ENCODE data around the gene DUOX2. TPM values are rescaled to one million over a fixed set of nuclear protein-coding genes. Genes with fewer than 3 reads are reported as not detected.

Gene DUOX2
- polyA plus RNA-seq, 1 experiment, result not detected

- ChIA-PET POLR2A (no interaction called here), CTCF (interaction anchor here (1.6 to 3.4 kb wide), 2 partner anchors 11 kb away, joined by 10 to 29 read pairs; no protein-coding TSS in a partner anchor)
- no peaks in the 10 kb centered on the region for H3K36me3 ChIP-seq (ENCODE audit: control insufficient read depth, insufficient read depth, low read length)
- TF ChIP-seq CTCF (IDR thresholded peaks at IDR 0.05; ENCODE audit: insufficient read depth, low read depth, low read length), result no peak
- H3K4me3 ChIP-seq (ENCODE audit: low read depth, low read length), result no peak overlapping the region
- DNase-seq (ENCODE audit: low read depth), result no peak
- peaks cover 52% of the 10 kb centered on the region for H3K27me3 ChIP-seq (ENCODE audit: control insufficient read depth, insufficient read depth, low read length)
Measured at GRCh38 chr15:45115312-45115820, 1.4 kb upstream of the DUOX2 start.

GRCh38 chr15:45114751-45115085, 746 bp upstream of the DUOX2 start:
- CTCF ChIA-PET, result interaction anchor here (1.6 kb wide), 1 partner anchor 11 kb away, joined by 10 read pairs; no protein-coding TSS in a partner anchor
- no peak for DNase-seq (ENCODE audit: low read depth)
- no peaks in the 10 kb centered on the region for H3K36me3 ChIP-seq (ENCODE audit: control insufficient read depth, insufficient read depth, low read length)
- POLR2A ChIA-PET, result no interaction called here
- H3K4me3 ChIP-seq (ENCODE audit: low read depth, low read length), result no peak overlapping the region
- peaks cover 58% of the 10 kb centered on the region for H3K27me3 ChIP-seq (ENCODE audit: control insufficient read depth, insufficient read depth, low read length)
- TF ChIP-seq CTCF (IDR thresholded peaks at IDR 0.05; ENCODE audit: insufficient read depth, low read depth, low read length), result no peak

GRCh38 chr15:45113380-45113990, 487 bp downstream of the DUOX2 start:
- Histone ChIP-seq H3K36me3 (ENCODE audit: control insufficient read depth, insufficient read depth, low read length) (no peaks in the 10 kb centered on the region), H3K4me3 (ENCODE audit: low read depth, low read length) (no peak overlapping the region), H3K27me3 (ENCODE audit: control insufficient read depth, insufficient read depth, low read length) (peaks cover 62% of the 10 kb centered on the region)
- CTCF ChIA-PET, result interaction anchor here (0.6 to 1.2 kb wide), 2 partner anchors 20 to 92 kb away, joined by 3 to 4 read pairs; no protein-coding TSS in a partner anchor
- POLR2A ChIA-PET, result no interaction called here
- no peak for DNase-seq (ENCODE audit: low read depth)
- TF ChIP-seq CTCF (IDR thresholded peaks at IDR 0.05; ENCODE audit: insufficient read depth, low read depth, low read length), result no peak

GRCh38 chr15:45112591-45113379, 1.2 kb downstream of the DUOX2 start:
- ChIA-PET CTCF (interaction anchor here (1.2 kb wide), 1 partner anchor 19 kb away, joined by 3 read pairs; no protein-coding TSS in a partner anchor), POLR2A (no interaction called here)
- H3K4me3 ChIP-seq (ENCODE audit: low read depth, low read length), result no peak overlapping the region
- DNase-seq (ENCODE audit: low read depth), result no peak
- peaks cover 62% of the 10 kb centered on the region for H3K27me3 ChIP-seq (ENCODE audit: control insufficient read depth, insufficient read depth, low read length)
- no peaks in the 10 kb centered on the region for H3K36me3 ChIP-seq (ENCODE audit: control insufficient read depth, insufficient read depth, low read length)
- no peak for TF ChIP-seq CTCF (IDR thresholded peaks at IDR 0.05; ENCODE audit: insufficient read depth, low read depth, low read length)

GRCh38 chr15:45112143-45112590, 1.8 kb downstream of the DUOX2 start:
- POLR2A ChIA-PET, result no interaction called here
- CTCF ChIA-PET, result interaction anchor here (1.2 kb wide), 1 partner anchor 19 kb away, joined by 3 read pairs; no protein-coding TSS in a partner anchor
- Histone ChIP-seq H3K27me3 (ENCODE audit: control insufficient read depth, insufficient read depth, low read length) (peaks cover 61% of the 10 kb centered on the region), H3K4me3 (ENCODE audit: low read depth, low read length) (no peak overlapping the region), H3K36me3 (ENCODE audit: control insufficient read depth, insufficient read depth, low read length) (no peaks in the 10 kb centered on the region)
- no peak for TF ChIP-seq CTCF (IDR thresholded peaks at IDR 0.05; ENCODE audit: insufficient read depth, low read depth, low read length)
- no peak for DNase-seq (ENCODE audit: low read depth)

Data from BJ (cell line).